GM23338 (cell line): ENCODE data around the gene PHAF1. TPM values are rescaled to one million over a fixed set of nuclear protein-coding genes. Genes with fewer than 3 reads are reported as not detected.

Experiments used
- ATAC-seq: fragments of 200-7000 bp; cut with Tn5 transposase; 3 replicates; pipeline ENCODE4 v1.9.1; 2020
- DNase-seq: peaks from one replicate; pipeline ENCODE4 v3.0.0-alpha.2; 2015; ENCODE audit warnings: low spot score
- H2AFZ ChIP-seq: fragments of 200-600 bp; sonication (generic); 2 replicates; pipeline ENCODE4 v1.8.0; 2016; ENCODE audit warnings: antibody characterized with exemption, mild to moderate bottlenecking, moderate library complexity
- H3F3A ChIP-seq: fragments of 200-600 bp; sonication (generic); replicated peaks from 2 replicates; pipeline ENCODE4 v1.8.0; 2017; ENCODE audit warnings: antibody characterized with exemption, mixed run types, low read depth
- H3K27ac ChIP-seq: fragments of 200-600 bp; sonication (generic); 2 replicates; pipeline ENCODE4 v1.6.1; 2016; ENCODE audit warnings: low read depth
- H3K27me3 ChIP-seq: fragments of 200-600 bp; sonication (generic); 2 replicates; pipeline ENCODE4 v1.8.0; 2016; ENCODE audit warnings: mild to moderate bottlenecking, mixed run types, moderate library complexity; ENCODE audit not compliant: insufficient read depth
- H3K36me3 ChIP-seq: fragments of 200-600 bp; sonication (generic); 2 replicates; pipeline ENCODE4 v1.8.0; 2016; ENCODE audit warnings: mild to moderate bottlenecking; ENCODE audit not compliant: insufficient read depth
- H3K4me1 ChIP-seq: fragments of 200-600 bp; sonication (generic); 2 replicates; pipeline ENCODE4 v1.8.0; 2016; ENCODE audit warnings: mild to moderate bottlenecking, moderate library complexity; ENCODE audit not compliant: insufficient read depth
- H3K4me2 ChIP-seq: fragments of 200-600 bp; sonication (generic); 2 replicates; pipeline ENCODE4 v1.7.1; 2017; ENCODE audit warnings: mixed run types
- H3K4me3 ChIP-seq: fragments of 200-600 bp; sonication (generic); 2 replicates; pipeline ENCODE4 v1.6.1; 2016; ENCODE audit warnings: mixed run types
- H3K79me2 ChIP-seq: fragments of 200-600 bp; sonication (generic); replicated peaks from 2 replicates; pipeline ENCODE4 v1.8.0; 2017; ENCODE audit warnings: mild to moderate bottlenecking; ENCODE audit not compliant: insufficient read depth
- H3K9me2 ChIP-seq: fragments of 200-600 bp; sonication (generic); 2 replicates; pipeline ENCODE4 v1.8.0; 2017; ENCODE audit not compliant: insufficient read depth
- H4K20me1 ChIP-seq: fragments of 200-600 bp; sonication (generic); replicated peaks from 2 replicates; pipeline ENCODE4 v1.8.0; 2017; ENCODE audit warnings: mild to moderate bottlenecking; ENCODE audit not compliant: insufficient read depth
- H3K27ac Mint-ChIP-seq: 2 replicates; pipeline ENCODE4 v1.8.0; 2020; ENCODE audit warnings: inconsistent platforms, mild to moderate bottlenecking, moderate library complexity, mixed read lengths
- H3K27me3 Mint-ChIP-seq: 3 replicates; pipeline ENCODE4 v1.8.0; 2022; ENCODE audit warnings: low read depth, mild to moderate bottlenecking, moderate library complexity, mixed read lengths, inconsistent platforms; ENCODE audit not compliant: insufficient read depth, poor library complexity
- H3K36me3 Mint-ChIP-seq: 3 replicates; pipeline ENCODE4 v1.8.0; 2021; ENCODE audit warnings: low read depth, mild to moderate bottlenecking, inconsistent platforms, moderate library complexity, mixed read lengths
- H3K4me1 Mint-ChIP-seq: 3 replicates; pipeline ENCODE4 v1.8.0; 2020; ENCODE audit warnings: mild to moderate bottlenecking, inconsistent platforms, mixed read lengths
- H3K4me3 Mint-ChIP-seq: 3 replicates; pipeline ENCODE4 v1.8.0; 2021; ENCODE audit warnings: moderate library complexity, mild to moderate bottlenecking, inconsistent platforms, mixed read lengths
- H3K9me3 Mint-ChIP-seq: 3 replicates; pipeline ENCODE4 v1.8.0; 2020; ENCODE audit warnings: moderate library complexity, mild to moderate bottlenecking, inconsistent platforms, mixed read lengths
- EZH2 ChIP-seq: fragments of 200-600 bp; sonication (generic); IDR thresholded peaks from one replicate; pipeline ENCODE4 v1.8.0; 2017; ENCODE audit warnings: antibody characterized with exemption, mild to moderate bottlenecking, low read depth; ENCODE audit not compliant: unreplicated experiment
- EZH2phosphoT487 ChIP-seq: fragments of 200-600 bp; sonication (generic); IDR thresholded peaks from one replicate; pipeline ENCODE4 v1.8.1; 2018; ENCODE audit warnings: antibody characterized with exemption; ENCODE audit not compliant: unreplicated experiment
- POLR2AphosphoS5 ChIP-seq: IDR thresholded peaks from 2 replicates; pipeline ENCODE4 v1.6.1; 2016; ENCODE audit warnings: antibody characterized with exemption, low read depth
- REST ChIP-seq: IDR thresholded peaks from one replicate; pipeline ENCODE4 v1.6.1; 2018; ENCODE audit warnings: antibody characterized with exemption; ENCODE audit not compliant: unreplicated experiment
- STAT1 ChIP-seq: IDR thresholded peaks from one replicate; pipeline ENCODE4 v1.6.1; 2016; ENCODE audit warnings: antibody characterized with exemption; ENCODE audit not compliant: unreplicated experiment
- polyA plus RNA-seq: library from polyadenylated mRNA; unstranded; fragments of >200 nt; fragmentation: Nextera tagmentation; extraction: Ambion mirVana; gene quantifications from 2 replicates; pipeline ENCODE4 v1.2.1, GENCODE V29; 2016
- total RNA-seq: library from RNA; depleted of rRNA; stranded (reverse); fragments of >200 nt; shearing (Covaris generic); gene quantifications from 2 replicates; pipeline ENCODE4 v1.2.3, GENCODE V29; 2014

PHAF1 gene
- total and polyA plus RNA-seq, 2 experiments from 2014 or later = 14.7 to 35.9 TPM

GRCh38 chr16:67163164-67163998 is 53.6 kb downstream of the PHAF1 start:
- Histone ChIP-seq H3K36me3 (no peaks in the 10 kb centered on the region), H3K4me3 (peak overlapping the region; percentile 49), H3K79me2 (no peaks in the 10 kb centered on the region), H3F3A (peaks cover 12% of the 10 kb centered on the region), H3K9me2 (no peaks in the 10 kb centered on the region), H3K4me1 (peaks cover 29% of the 10 kb centered on the region; the same call in 1 of the 2 replicates), H3K27ac (no peak overlapping the region), H3K4me2 (peak overlapping the region; percentile 78), H2AFZ (peak overlapping the region; percentile 69), H3K27me3 (peaks cover 100% of the 10 kb centered on the region), H4K20me1 (no peaks in the 10 kb centered on the region; the same call in 1 of the 2 replicates)
- peak; percentile 17 for ATAC-seq
- no peaks in the 10 kb centered on the region; the same call in 2 of the 3 replicates for H3K36me3 Mint-ChIP-seq
- TF ChIP-seq EZH2phosphoT487 = peak; percentile 19
- no peak for TF ChIP-seq POLR2AphosphoS5
- TF ChIP-seq EZH2 = peak; percentile 69
- peaks cover 98% of the 10 kb centered on the region for H3K27me3 Mint-ChIP-seq
- peak; percentile 65 for DNase-seq
- peaks cover 4% of the 10 kb centered on the region; the same call in 2 of the 3 replicates for H3K9me3 Mint-ChIP-seq
- H3K4me3 Mint-ChIP-seq = peak overlapping the region; percentile 57
- H3K27ac Mint-ChIP-seq = no peak overlapping the region
- peaks cover 38% of the 10 kb centered on the region for H3K4me1 Mint-ChIP-seq

- Histone ChIP-seq H3K27ac (no peak overlapping the region), H3K4me2 (peak overlapping the region; percentile 78), H4K20me1 (no peaks in the 10 kb centered on the region; the same call in 1 of the 2 replicates), H3K79me2 (no peaks in the 10 kb centered on the region), H3K9me2 (no peaks in the 10 kb centered on the region), H3F3A (peaks cover 10% of the 10 kb centered on the region), H3K4me3 (peak overlapping the region; percentile 49), H2AFZ (no peak overlapping the region), H3K4me1 (peaks cover 24% of the 10 kb centered on the region; the same call in 1 of the 2 replicates), H3K27me3 (peaks cover 100% of the 10 kb centered on the region), H3K36me3 (no peaks in the 10 kb centered on the region)
- peaks cover 34% of the 10 kb centered on the region for H3K4me1 Mint-ChIP-seq
- DNase-seq (peak; percentile 59), ATAC-seq (0 out of 3 replicates have a peak, but pooled peaks have one; percentile 0)
- H3K9me3 Mint-ChIP-seq = peaks cover 4% of the 10 kb centered on the region; the same call in 2 of the 3 replicates
- H3K36me3 Mint-ChIP-seq = no peaks in the 10 kb centered on the region
- TF ChIP-seq EZH2 (peak; percentile 99), EZH2phosphoT487 (peak; percentile 76), STAT1 (no peak), REST (no peak)
- H3K4me3 Mint-ChIP-seq = peak overlapping the region; percentile 57
- H3K27me3 Mint-ChIP-seq = peaks cover 98% of the 10 kb centered on the region
- no peak overlapping the region for H3K27ac Mint-ChIP-seq
Measured at GRCh38 chr16:67163999-67164558, 54.3 kb downstream of the PHAF1 start.
